Measurements from ENCODE around the gene WDR72.

The WDR72 gene

GRCh38 chr15:53739651-53740050, 19.8 kb downstream of the WDR72 start:
- H3K27ac ChIP-seq, result no peak overlapping the region
- TF ChIP-seq CTCF (conservative IDR thresholded peaks at IDR 0.05), result no peak

DNA sequence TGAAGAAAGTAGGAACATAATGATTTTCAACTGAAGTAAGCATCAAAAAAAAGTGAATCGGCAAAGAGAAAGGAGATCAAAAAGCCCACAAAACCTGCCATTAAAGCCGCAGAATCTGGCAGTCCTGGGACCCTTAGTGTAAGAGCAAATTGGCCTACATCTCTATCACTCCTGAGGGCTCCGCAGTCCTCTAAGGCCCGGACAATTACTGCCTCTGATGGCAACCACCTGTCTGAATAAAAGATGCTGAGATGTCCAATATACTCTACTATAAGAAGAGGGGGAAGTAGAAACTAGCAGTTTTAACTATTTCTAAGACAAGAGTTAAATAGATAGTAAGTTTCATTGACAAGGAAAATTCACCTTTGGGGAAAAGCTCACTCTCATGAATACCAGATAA, 20.3 kb downstream of the WDR72 start:
- no peak overlapping the region for H3K27ac ChIP-seq
- no peak for TF ChIP-seq CTCF (conservative IDR thresholded peaks at IDR 0.05)

DNA sequence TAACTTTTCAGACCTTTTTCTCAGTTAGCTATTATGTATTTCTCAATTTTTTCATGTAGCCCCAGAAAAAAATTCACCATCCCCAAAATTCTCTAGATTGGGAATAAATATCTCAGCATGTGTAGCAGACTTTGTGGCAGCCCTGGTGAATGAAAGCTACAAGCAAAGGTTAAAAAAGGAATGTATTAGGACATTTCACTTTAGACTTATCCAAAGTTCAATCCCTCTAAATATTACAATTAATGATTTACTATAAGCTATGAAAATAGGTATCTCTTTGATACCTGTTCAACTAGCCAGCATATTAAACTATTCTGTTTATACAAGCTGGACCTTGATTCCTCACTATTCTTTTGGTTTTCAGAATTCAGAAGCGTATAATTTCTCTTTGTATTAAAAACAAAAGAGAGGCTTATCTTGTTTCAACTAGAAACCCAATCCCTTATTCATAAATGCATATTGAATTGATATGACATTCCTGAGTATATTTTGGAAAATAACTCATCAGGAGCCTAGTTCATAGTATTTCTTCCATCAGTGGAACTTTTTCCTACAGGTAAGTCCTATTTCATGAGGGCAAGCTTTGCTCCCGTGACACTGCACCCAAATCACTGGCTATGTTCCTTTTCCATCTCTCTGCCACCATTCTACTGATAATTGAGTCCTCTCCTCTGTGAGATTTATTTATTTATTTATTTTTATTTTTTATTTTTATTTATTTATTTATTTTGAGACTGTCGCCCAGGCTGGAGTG, 38.0 kb downstream of the WDR72 start:
- H3K27ac ChIP-seq, result no peak overlapping the region
- TF ChIP-seq CTCF (conservative IDR thresholded peaks at IDR 0.05), result no peak

DNA sequence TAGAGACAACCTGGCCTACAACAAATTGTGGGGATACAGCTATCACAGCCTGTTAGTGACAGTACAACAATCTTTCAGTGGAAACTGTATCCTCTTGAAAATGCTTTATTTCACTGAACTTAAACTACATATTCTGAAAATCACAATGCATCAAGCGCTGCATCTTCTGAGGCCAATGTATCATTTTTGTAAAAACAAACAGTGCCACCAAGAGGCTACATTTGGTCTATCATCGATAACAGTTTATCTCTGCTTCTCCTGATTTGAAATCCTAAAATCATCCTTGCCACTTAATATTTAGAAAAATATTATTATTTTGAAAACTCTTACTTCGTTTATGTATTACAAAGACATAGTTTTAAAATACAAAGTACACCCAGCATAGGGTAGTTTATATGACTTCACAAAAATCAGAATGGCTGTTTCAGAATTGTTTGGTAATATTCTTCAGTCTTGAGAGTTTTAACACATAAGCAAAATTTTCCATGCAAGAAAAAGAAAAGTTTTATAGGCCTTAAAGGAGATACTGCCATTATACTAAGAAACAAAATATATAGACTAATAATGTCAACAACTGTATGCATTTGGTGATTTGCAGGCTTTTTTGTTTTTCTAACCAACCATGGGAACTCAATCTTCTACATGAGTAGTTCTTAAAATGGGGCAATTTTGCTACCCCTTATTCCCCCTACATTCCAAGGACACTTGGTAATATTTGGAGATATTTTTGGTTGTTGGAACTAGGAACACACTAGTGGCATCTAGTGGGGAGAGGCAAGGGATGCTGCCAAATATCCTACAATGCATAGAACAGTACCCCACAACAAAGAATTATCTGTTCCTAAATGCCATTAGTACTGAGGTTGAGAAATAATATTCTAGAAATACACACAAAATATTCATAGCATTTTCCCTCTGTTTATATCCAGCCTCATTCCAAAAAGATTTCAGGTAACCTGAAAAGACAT, 42.3 kb downstream of the WDR72 start:
- TF ChIP-seq CTCF (conservative IDR thresholded peaks at IDR 0.05), result peak; percentile 66
- H3K27ac ChIP-seq, result no peak overlapping the region

GRCh38 chr15:53713218-53713617, 46.2 kb downstream of the WDR72 start:
- H3K27ac ChIP-seq, result no peak overlapping the region
- TF ChIP-seq CTCF (conservative IDR thresholded peaks at IDR 0.05), result no peak

DNA sequence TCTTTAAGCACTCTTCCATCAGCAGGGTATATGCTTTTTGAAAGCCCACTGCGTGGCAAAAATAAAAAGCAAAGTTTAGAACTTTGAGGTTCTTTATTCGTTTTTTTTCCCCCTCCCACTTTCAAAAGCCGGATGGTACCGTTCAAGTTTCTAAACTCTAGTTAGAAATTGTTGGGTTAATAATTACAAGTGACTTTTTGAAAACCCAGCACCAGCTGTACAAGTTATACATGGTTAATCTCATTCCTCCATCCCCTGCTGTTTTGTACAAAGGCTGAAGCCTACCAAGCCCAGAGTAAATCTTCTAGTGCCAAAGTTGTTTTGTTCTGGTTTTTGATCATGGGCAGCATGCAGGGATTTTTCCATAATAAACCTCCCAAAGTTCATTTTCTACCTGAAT, 48.6 kb downstream of the WDR72 start:
- TF ChIP-seq CTCF (conservative IDR thresholded peaks at IDR 0.05), result no peak
- H3K27ac ChIP-seq, result no peak overlapping the region

GRCh38 chr15:53709821-53710220, 49.6 kb downstream of the WDR72 start:
- no peak overlapping the region for H3K27ac ChIP-seq

More at GRCh38 chr15:53709821-53710220, 49.6 kb downstream of the WDR72 start:
- TF ChIP-seq CTCF (conservative IDR thresholded peaks at IDR 0.05), result no peak
